ENCODE measurements around the gene ERBB4.

- no peak for TF ChIP-seq POLR2A (IDR thresholded peaks at IDR 0.05)
- no peak for TF ChIP-seq CTCF (IDR thresholded peaks at IDR 0.05)
- TF ChIP-seq POLR2AphosphoS5 (IDR thresholded peaks at IDR 0.05) = no peak
- TF ChIP-seq EP300 (IDR thresholded peaks at IDR 0.05) = no peak
These were observed 50.0 kb downstream of the ERBB4 start for GRCh38 chr2:212488611-212489010.
